SK-N-MC (cell line): Measurements from ENCODE around the gene XPR1.

ENCODE experiments used
- DNase-seq: peaks from one replicate; pipeline ENCODE4 v3.0.0-alpha.2; 2011; ENCODE audit warnings: low read depth, low spot score
- H3K27ac ChIP-seq: fragments of 200-600 bp; sonication (generic); 2 replicates; pipeline ENCODE4 v1.5.1; 2016; ENCODE audit warnings: mixed run types
- H3K36me3 ChIP-seq: fragments of 200-600 bp; sonication (generic); 2 replicates; pipeline ENCODE4 v1.6.1; 2017; ENCODE audit warnings: antibody characterized with exemption, low read length, mixed read lengths; ENCODE audit not compliant: insufficient read depth
- H3K4me3 ChIP-seq: fragments of 200-600 bp; sonication (generic); 2 replicates; pipeline ENCODE4 v1.5.1; 2016
- H3K9ac ChIP-seq: fragments of 200-600 bp; sonication (generic); 2 replicates; pipeline ENCODE4 v1.8.0; 2017; ENCODE audit warnings: mixed run types, mixed read lengths; ENCODE audit not compliant: insufficient read length
- H3K9me3 ChIP-seq: fragments of 200-600 bp; sonication (generic); 2 replicates; pipeline ENCODE4 v1.6.1; 2017; ENCODE audit warnings: low read depth, mild to moderate bottlenecking, antibody characterized with exemption, low read length, moderate library complexity, mixed read lengths
- EZH2 ChIP-seq: fragments of 200-600 bp; sonication (generic); IDR thresholded peaks from one replicate; pipeline ENCODE4 v1.6.1; 2017; ENCODE audit warnings: antibody characterized with exemption
- FOXP2 ChIP-seq: optimal IDR thresholded peaks from 2 replicates; pipeline ENCODE3; 2011; ENCODE audit warnings: mild to moderate bottlenecking, moderate library complexity; ENCODE audit not compliant: insufficient read depth; ENCODE audit errors: extremely low read length, control extremely low read depth
- POLR2AphosphoS5 ChIP-seq: IDR thresholded peaks from 2 replicates; pipeline ENCODE4 v1.6.1; 2012; ENCODE audit warnings: mild to moderate bottlenecking, low read depth, low read length, borderline replicate concordance

Gene XPR1

GRCh38 chr1:180631766-180632325, at the start of gene XPR1:
XPR1 (plus strand) TSS chr1:180632022; CDS start chr1:180632202, 180 bp downstream.
- H3K27ac ChIP-seq: peak within 1 kb of the TSS; percentile 52; the same call in 1 of the 2 replicates
- DNase-seq: peak; percentile 92
- H3K9me3 ChIP-seq: no peaks in the 10 kb centered on the region
- no peaks in the 10 kb centered on the region for H3K36me3 ChIP-seq
- H3K9ac ChIP-seq: peak within 1 kb of the TSS; percentile 49
- TF ChIP-seq POLR2AphosphoS5 (peak; percentile 87), FOXP2 (no peak), EZH2 (no peak)
- peak within 1 kb of the TSS; percentile 97 for H3K4me3 ChIP-seq

GRCh38 chr1:180584869-180585268, 47.0 kb upstream of the XPR1 start:
- DNase-seq: no peak
- Histone ChIP-seq H3K9ac (no peak overlapping the region), H3K36me3 (no peaks in the 10 kb centered on the region), H3K27ac (no peak overlapping the region), H3K9me3 (no peaks in the 10 kb centered on the region), H3K4me3 (no peak overlapping the region)
- TF ChIP-seq FOXP2 (no peak), EZH2 (no peak), POLR2AphosphoS5 (no peak)

GRCh38 chr1:180585994-180586359, 45.8 kb upstream of the XPR1 start:
- H3K27ac ChIP-seq: no peak overlapping the region
- H3K9me3 ChIP-seq: no peaks in the 10 kb centered on the region

GRCh38 chr1:180586671-180587155, 45.1 kb upstream of the XPR1 start:
- Histone ChIP-seq H3K4me3 (no peak overlapping the region), H3K36me3 (no peaks in the 10 kb centered on the region), H3K27ac (no peak overlapping the region), H3K9me3 (no peaks in the 10 kb centered on the region), H3K9ac (no peak overlapping the region)
- no peak for TF ChIP-seq EZH2
- TF ChIP-seq POLR2AphosphoS5: no peak
- no peak for TF ChIP-seq FOXP2
- DNase-seq: no peak

More at GRCh38 chr1:180585994-180586359, 45.8 kb upstream of the XPR1 start:
- no peak overlapping the region for H3K4me3 ChIP-seq
- no peak overlapping the region for H3K9ac ChIP-seq
- DNase-seq: no peak
- H3K36me3 ChIP-seq: no peaks in the 10 kb centered on the region
- TF ChIP-seq POLR2AphosphoS5: no peak
- TF ChIP-seq EZH2: no peak
- TF ChIP-seq FOXP2: no peak

- Histone ChIP-seq H3K9ac (no peak overlapping the region), H3K36me3 (no peaks in the 10 kb centered on the region), H3K27ac (no peak overlapping the region), H3K4me3 (no peak overlapping the region), H3K9me3 (no peaks in the 10 kb centered on the region)
- no peak for TF ChIP-seq EZH2
- TF ChIP-seq POLR2AphosphoS5: no peak
- TF ChIP-seq FOXP2: no peak
- no peak for DNase-seq
Observed at GRCh38 chr1:180588121-180588520, 43.7 kb upstream of the XPR1 start.

GRCh38 chr1:180590889-180591288, 40.9 kb upstream of the XPR1 start:
- no peak overlapping the region for H3K9ac ChIP-seq
- no peaks in the 10 kb centered on the region for H3K36me3 ChIP-seq
- no peak overlapping the region for H3K27ac ChIP-seq

GRCh38 chr1:180593382-180593781, 38.4 kb upstream of the XPR1 start:
- no peak overlapping the region for H3K27ac ChIP-seq
- no peak overlapping the region for H3K9ac ChIP-seq
- no peak for DNase-seq
- H3K36me3 ChIP-seq: no peaks in the 10 kb centered on the region
- no peaks in the 10 kb centered on the region for H3K9me3 ChIP-seq
- TF ChIP-seq EZH2: no peak
- TF ChIP-seq FOXP2: no peak
- no peak for TF ChIP-seq POLR2AphosphoS5
- no peak overlapping the region for H3K4me3 ChIP-seq

More at GRCh38 chr1:180590889-180591288, 40.9 kb upstream of the XPR1 start:
- Histone ChIP-seq H3K4me3 (no peak overlapping the region), H3K9me3 (no peaks in the 10 kb centered on the region)
- no peak for DNase-seq
- TF ChIP-seq FOXP2: no peak
- no peak for TF ChIP-seq EZH2
- no peak for TF ChIP-seq POLR2AphosphoS5

- no peak overlapping the region for H3K27ac ChIP-seq
- H3K36me3 ChIP-seq: no peaks in the 10 kb centered on the region
- H3K9me3 ChIP-seq: no peaks in the 10 kb centered on the region
- DNase-seq: no peak
- no peak overlapping the region for H3K4me3 ChIP-seq
- no peak overlapping the region for H3K9ac ChIP-seq
- no peak for TF ChIP-seq POLR2AphosphoS5
- TF ChIP-seq EZH2: no peak
- TF ChIP-seq FOXP2: no peak
Observed at GRCh38 chr1:180594723-180595122, 37.1 kb upstream of the XPR1 start.

GRCh38 chr1:180595966-180596365, 35.9 kb upstream of the XPR1 start:
- DNase-seq: no peak
- no peaks in the 10 kb centered on the region for H3K36me3 ChIP-seq
- H3K9ac ChIP-seq: no peak overlapping the region
- TF ChIP-seq POLR2AphosphoS5 (no peak), FOXP2 (no peak), EZH2 (no peak)
- H3K27ac ChIP-seq: no peak overlapping the region
- H3K4me3 ChIP-seq: no peak overlapping the region
- no peaks in the 10 kb centered on the region for H3K9me3 ChIP-seq
